Ovary (tissue), 3 donors: ENCODE data around the gene CD200R1.

Experiments
- CTCF ChIP-seq, 3 donors: fragments of 450-650 bp in 2 of 3; fragments of 200-600 bp in 1 of 3; IDR thresholded peaks; one replicate each; pipeline versions ENCODE4 v1.5.1 to v1.8.0; 2016 to 2022; ENCODE audit warnings: antibody characterized with exemption in 3 of 3, mild to moderate bottlenecking in 1 of 3
- EP300 ChIP-seq: sonication (generic); formaldehyde crosslinking; IDR thresholded peaks from one replicate; pipeline ENCODE4 v1.6.1; 2017; ENCODE audit warnings: antibody characterized with exemption
- donor health status: DM: no; HTN: no; CAD: no.

- TF ChIP-seq CTCF (IDR thresholded peaks at IDR 0.05) (no peak), EP300 (no peak)
Measured at GRCh38 chr3:112925969-112926368, 48.9 kb downstream of the CD200R1 start.
